ENCODE data around the gene DNAH7. TPM values are rescaled to one million over a fixed set of nuclear protein-coding genes. Genes with fewer than 3 reads are reported as not detected.

DNAH7 gene
- total and polyA plus RNA-seq, 2 of the 8 experiments (the other 6 are each of a cell fraction or from before 2014, with no cell fraction given), result 0.07 to 0.08 TPM

DNA sequence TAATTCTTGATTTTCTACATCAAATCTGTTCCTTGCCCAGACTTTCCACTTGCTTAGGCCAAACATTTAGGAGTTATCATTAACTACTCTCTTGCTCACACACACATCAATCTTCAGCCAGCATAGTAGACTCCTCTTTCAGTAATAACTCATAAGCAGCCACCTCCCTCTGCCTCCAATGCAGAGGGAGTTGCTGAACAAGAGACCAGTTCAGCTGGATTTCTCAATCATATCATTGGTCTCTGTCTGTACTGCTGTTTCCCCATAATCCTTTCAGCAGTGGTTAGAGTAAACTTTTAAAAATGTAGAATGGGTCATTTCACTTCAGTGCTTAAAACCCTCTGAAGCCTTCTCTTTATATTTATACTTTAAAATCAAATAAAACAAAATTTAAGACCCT lies 298.7 kb downstream of the DNAH7 start:
- no peak for TF ChIP-seq FOSL1 (IDR thresholded peaks at IDR 0.05; ENCODE audit: insufficient read depth, low read depth, low read length)
- no peak for TF ChIP-seq RAD21 (IDR thresholded peaks at IDR 0.05 in 1 of 2, conservative IDR thresholded peaks at IDR 0.05 in 1 of 2; ENCODE audit: low read depth in 2 of 2, low read length in 2 of 2)
- TF ChIP-seq ZNF274 (IDR thresholded peaks at IDR 0.05; ENCODE audit: borderline replicate concordance, extremely low read depth, low read length), result no peak
- no peak for TF ChIP-seq EGR1 (IDR thresholded peaks at IDR 0.05; ENCODE audit: borderline replicate concordance, low read depth, low read length)
- no peak for TF ChIP-seq GTF2F1 (IDR thresholded peaks at IDR 0.05; ENCODE audit: borderline replicate concordance, low read depth, low read length)
- TF ChIP-seq CTBP2 (IDR thresholded peaks at IDR 0.05; ENCODE audit: borderline replicate concordance, insufficient read depth, insufficient read length, low read length), result no peak
- no peak for TF ChIP-seq SUZ12 (IDR thresholded peaks at IDR 0.05; ENCODE audit: low read length)
- TF ChIP-seq SIN3A (conservative IDR thresholded peaks at IDR 0.05 in 1 of 2, IDR thresholded peaks at IDR 0.05 in 1 of 2; ENCODE audit: low read depth in 1 of 2, low read length in 2 of 2), result no peak
- no peak for TF ChIP-seq JUN (IDR thresholded peaks at IDR 0.05; ENCODE audit: low read depth, low read length)
- TF ChIP-seq EZH2 (IDR thresholded peaks at IDR 0.05; ENCODE audit: low read depth, low read length, severe bottlenecking), result no peak
- TF ChIP-seq, protein P1, sequence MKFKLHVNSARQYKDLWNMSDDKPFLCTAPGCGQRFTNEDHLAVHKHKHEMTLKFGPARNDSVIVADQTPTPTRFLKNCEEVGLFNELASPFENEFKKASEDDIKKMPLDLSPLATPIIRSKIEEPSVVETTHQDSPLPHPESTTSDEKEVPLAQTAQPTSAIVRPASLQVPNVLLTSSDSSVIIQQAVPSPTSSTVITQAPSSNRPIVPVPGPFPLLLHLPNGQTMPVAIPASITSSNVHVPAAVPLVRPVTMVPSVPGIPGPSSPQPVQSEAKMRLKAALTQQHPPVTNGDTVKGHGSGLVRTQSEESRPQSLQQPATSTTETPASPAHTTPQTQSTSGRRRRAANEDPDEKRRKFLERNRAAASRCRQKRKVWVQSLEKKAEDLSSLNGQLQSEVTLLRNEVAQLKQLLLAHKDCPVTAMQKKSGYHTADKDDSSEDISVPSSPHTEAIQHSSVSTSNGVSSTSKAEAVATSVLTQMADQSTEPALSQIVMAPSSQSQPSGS (IDR thresholded peaks at IDR 0.05; ENCODE audit: low read length), result no peak
- TF ChIP-seq TBP (IDR thresholded peaks at IDR 0.05; ENCODE audit: low read depth, low read length), result no peak
- POLR2A ChIA-PET (ENCODE audit: partially characterized antibody), result no interaction called here
- H4K20me1 ChIP-seq (replicated peaks in 1 of 2; ENCODE audit: control insufficient read depth in 1 of 2, insufficient read depth in 2 of 2, low read length in 2 of 2), result no peaks in the 10 kb centered on the region

More for the DNA sequence above, 298.7 kb downstream of the DNAH7 start:
- no peaks in the 10 kb centered on the region for H3K79me2 ChIP-seq (ENCODE audit: control insufficient read depth in 1 of 2, insufficient read depth in 2 of 2, low read length in 2 of 2)
- H3K36me3 ChIP-seq (ENCODE audit: control insufficient read depth in 2 of 4, insufficient read depth in 4 of 4, low read length in 3 of 4), result no peaks in the 10 kb centered on the region
- H3K18ac ChIP-seq (ENCODE audit: extremely low read depth, low read length), result no peak overlapping the region
- H2BK12ac ChIP-seq (ENCODE audit: low read depth, low read length), result no peak overlapping the region
- H3K4me1 ChIP-seq (replicated peaks in 1 of 4; ENCODE audit: control insufficient read depth in 3 of 4, insufficient read depth in 4 of 4, low read length in 3 of 4), result no peaks in the 10 kb centered on the region
- no peaks in the 10 kb centered on the region for H3K9me3 ChIP-seq (ENCODE audit: insufficient read depth in 2 of 2, low read depth in 1 of 2, low read length in 1 of 2)
- no peak overlapping the region; the same call in 1 of the 2 replicates for H2AFZ ChIP-seq (ENCODE audit: low read length)
- FAIRE-seq (no peak), DNase-seq (ENCODE audit: low read depth in 1 of 2, low spot score in 2 of 2) (no peak)
- H3K27ac ChIP-seq (ENCODE audit: low read depth, low read length), result no peak overlapping the region
- no peak overlapping the region for H2BK120ac ChIP-seq (replicated peaks; ENCODE audit: low read depth, low read length)
- H2BK20ac ChIP-seq (ENCODE audit: low read length), result no peak overlapping the region
- no peak overlapping the region for H3K4ac ChIP-seq (replicated peaks; ENCODE audit: insufficient read length, low read depth, low read length)
- H4K5ac ChIP-seq (ENCODE audit: insufficient read length, low read depth, low read length), result no peak overlapping the region
- H3K56ac ChIP-seq (replicated peaks; ENCODE audit: insufficient read length, low read depth, low read length), result no peak overlapping the region
- H3K14ac ChIP-seq (ENCODE audit: insufficient read length), result no peak overlapping the region
- H3K23ac ChIP-seq (ENCODE audit: insufficient read length), result no peak overlapping the region
- H3K79me1 ChIP-seq (ENCODE audit: low read depth, low read length), result no peaks in the 10 kb centered on the region
- no peak overlapping the region for H4K8ac ChIP-seq (ENCODE audit: extremely low read depth, insufficient read depth, low read length)
- no peaks in the 10 kb centered on the region for H3K23me2 ChIP-seq (ENCODE audit: low read depth, low read length)
- H3K4me2 ChIP-seq (ENCODE audit: insufficient read depth in 1 of 2, low read depth in 2 of 2, low read length in 2 of 2), result no peak overlapping the region
- CTCF ChIA-PET (ENCODE audit: partially characterized antibody), result no interaction called here
- H2BK15ac ChIP-seq (ENCODE audit: low read length), result no peak overlapping the region
- H4K91ac ChIP-seq (replicated peaks; ENCODE audit: insufficient read length, low read length), result no peak overlapping the region
- H3K4me3 ChIP-seq (ENCODE audit: extremely low read depth in 1 of 4, insufficient read depth in 2 of 4, low read depth in 3 of 4, low read length in 4 of 4), result no peak overlapping the region
- no peak overlapping the region for H2BK5ac ChIP-seq (ENCODE audit: low read depth, low read length)
- H3K27me3 ChIP-seq (replicated peaks in 1 of 4; ENCODE audit: control insufficient read depth in 3 of 4, extremely low read depth in 1 of 4, insufficient read depth in 3 of 4, low read length in 3 of 4), result no peaks in the 10 kb centered on the region
- H2AK5ac ChIP-seq (ENCODE audit: low read depth, low read length), result no peak overlapping the region
- H3K9ac ChIP-seq (replicated peaks in 1 of 4; ENCODE audit: extremely low read depth in 1 of 4, low read depth in 3 of 4, low read length in 3 of 4), result no peak overlapping the region
